DOHH2 (cell line): ENCODE results near the gene SLC24A2.

Experiments
- EZH2phosphoT487 ChIP-seq: fragments of 200-600 bp; sonication (generic); IDR thresholded peaks from 2 replicates; pipeline ENCODE4 v1.6.1; 2017; ENCODE audit warnings: borderline replicate concordance, mild to moderate bottlenecking, antibody characterized with exemption, low read length, moderate library complexity, mixed read lengths
- TF ChIP-seq, protein P1 (sequence below): fragments of 200-600 bp; sonication (generic); IDR thresholded peaks from one replicate; pipeline ENCODE4 v1.5.1; 2014; ENCODE audit warnings: antibody characterized with exemption, mild to moderate bottlenecking, low read depth, low read length; ENCODE audit not compliant: poor library complexity, severe bottlenecking

DNA sequence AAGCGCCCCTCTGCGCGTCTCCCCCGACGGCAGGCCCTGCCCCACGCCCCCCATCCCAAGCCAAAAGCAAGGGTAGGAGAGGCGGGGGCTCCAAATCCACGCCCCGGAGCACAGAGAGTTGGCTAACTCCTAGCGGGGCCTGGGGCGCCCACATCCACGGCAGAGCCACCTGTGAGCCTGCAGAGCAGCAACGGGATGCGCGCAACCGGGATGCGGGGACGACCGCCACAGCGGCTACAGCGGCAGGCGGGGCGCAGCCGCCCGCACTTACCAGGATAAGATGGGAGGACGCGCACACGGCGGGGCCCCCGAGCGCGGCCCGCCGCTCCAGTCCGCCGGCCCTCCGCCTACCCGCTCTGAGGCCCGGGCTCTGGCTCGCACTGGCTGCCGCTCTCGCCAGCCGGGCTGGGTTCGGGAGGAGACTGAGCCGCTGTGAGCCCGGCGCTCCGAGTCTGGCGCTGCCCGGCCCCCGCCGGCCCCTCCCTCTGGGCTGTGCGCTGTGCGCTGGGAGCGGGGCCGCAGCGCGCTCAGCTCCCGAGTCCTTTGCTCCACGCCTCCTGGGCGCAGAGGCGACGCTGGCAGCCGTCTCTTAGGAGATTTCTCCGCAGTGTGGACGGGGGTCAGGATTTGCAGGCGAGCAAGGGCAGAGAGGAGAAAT lies at the start of gene SLC24A2:
- TF ChIP-seq, protein P1, sequence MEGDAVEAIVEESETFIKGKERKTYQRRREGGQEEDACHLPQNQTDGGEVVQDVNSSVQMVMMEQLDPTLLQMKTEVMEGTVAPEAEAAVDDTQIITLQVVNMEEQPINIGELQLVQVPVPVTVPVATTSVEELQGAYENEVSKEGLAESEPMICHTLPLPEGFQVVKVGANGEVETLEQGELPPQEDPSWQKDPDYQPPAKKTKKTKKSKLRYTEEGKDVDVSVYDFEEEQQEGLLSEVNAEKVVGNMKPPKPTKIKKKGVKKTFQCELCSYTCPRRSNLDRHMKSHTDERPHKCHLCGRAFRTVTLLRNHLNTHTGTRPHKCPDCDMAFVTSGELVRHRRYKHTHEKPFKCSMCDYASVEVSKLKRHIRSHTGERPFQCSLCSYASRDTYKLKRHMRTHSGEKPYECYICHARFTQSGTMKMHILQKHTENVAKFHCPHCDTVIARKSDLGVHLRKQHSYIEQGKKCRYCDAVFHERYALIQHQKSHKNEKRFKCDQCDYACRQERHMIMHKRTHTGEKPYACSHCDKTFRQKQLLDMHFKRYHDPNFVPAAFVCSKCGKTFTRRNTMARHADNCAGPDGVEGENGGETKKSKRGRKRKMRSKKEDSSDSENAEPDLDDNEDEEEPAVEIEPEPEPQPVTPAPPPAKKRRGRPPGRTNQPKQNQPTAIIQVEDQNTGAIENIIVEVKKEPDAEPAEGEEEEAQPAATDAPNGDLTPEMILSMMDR: no peak
- TF ChIP-seq EZH2phosphoT487: no peak
